Peyer's patch (tissue), 4 donors: Measurements from ENCODE around the gene THEMIS2.

Experiments
- POLR2A ChIP-seq, 2 donors: fragments of 450-650 bp; IDR thresholded peaks; one replicate each; pipeline ENCODE4 v1.5.1; 2017; ENCODE audit warnings: antibody characterized with exemption in 2 of 2, mild to moderate bottlenecking in 2 of 2, moderate library complexity in 2 of 2
- TF ChIP-seq, protein P1 (sequence below), 6 experiments: fragments of 450-650 bp in 4 of 6; fragments of 200-600 bp in 2 of 6; sonication (generic) in 1 of 6; IDR thresholded peaks; one replicate each; pipeline ENCODE4 v1.5.1; 2017 to 2019; ENCODE audit warnings: antibody characterized with exemption in 6 of 6, mild to moderate bottlenecking in 3 of 6, moderate library complexity in 1 of 6

DNA sequence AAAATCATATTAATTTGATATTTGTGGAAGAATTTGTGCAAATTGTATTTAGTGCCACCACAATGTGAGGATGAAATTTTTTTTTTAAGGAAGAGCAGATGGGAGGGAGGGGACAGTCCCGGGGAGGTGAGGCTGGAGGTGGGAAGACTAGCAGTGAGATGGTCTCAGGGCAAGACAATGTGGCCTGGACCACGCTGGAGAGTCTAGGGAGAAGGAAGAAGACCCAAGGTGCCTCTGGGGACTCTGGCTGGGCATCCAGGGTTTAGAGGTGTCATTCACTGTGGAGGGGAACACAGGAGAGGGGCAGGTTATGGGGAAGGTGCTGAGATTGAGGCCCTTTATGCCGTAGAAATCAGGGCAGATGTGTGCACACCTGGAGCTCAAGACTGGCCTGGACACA, 10.3 kb upstream of the THEMIS2 start:
- TF ChIP-seq, protein P1, sequence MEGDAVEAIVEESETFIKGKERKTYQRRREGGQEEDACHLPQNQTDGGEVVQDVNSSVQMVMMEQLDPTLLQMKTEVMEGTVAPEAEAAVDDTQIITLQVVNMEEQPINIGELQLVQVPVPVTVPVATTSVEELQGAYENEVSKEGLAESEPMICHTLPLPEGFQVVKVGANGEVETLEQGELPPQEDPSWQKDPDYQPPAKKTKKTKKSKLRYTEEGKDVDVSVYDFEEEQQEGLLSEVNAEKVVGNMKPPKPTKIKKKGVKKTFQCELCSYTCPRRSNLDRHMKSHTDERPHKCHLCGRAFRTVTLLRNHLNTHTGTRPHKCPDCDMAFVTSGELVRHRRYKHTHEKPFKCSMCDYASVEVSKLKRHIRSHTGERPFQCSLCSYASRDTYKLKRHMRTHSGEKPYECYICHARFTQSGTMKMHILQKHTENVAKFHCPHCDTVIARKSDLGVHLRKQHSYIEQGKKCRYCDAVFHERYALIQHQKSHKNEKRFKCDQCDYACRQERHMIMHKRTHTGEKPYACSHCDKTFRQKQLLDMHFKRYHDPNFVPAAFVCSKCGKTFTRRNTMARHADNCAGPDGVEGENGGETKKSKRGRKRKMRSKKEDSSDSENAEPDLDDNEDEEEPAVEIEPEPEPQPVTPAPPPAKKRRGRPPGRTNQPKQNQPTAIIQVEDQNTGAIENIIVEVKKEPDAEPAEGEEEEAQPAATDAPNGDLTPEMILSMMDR (IDR thresholded peaks at IDR 0.05), result no peak
- TF ChIP-seq POLR2A (IDR thresholded peaks at IDR 0.05), result no peak
